GM12801 (cell line): ENCODE results near the gene PDCL2.

Source experiments
- TF ChIP-seq, protein P1 (sequence below): IDR thresholded peaks from one replicate; pipeline ENCODE4 v1.5.1; 2011; ENCODE audit warnings: control low read depth; ENCODE audit not compliant: insufficient read length; ENCODE audit errors: extremely low read depth

Gene PDCL2, protein sequence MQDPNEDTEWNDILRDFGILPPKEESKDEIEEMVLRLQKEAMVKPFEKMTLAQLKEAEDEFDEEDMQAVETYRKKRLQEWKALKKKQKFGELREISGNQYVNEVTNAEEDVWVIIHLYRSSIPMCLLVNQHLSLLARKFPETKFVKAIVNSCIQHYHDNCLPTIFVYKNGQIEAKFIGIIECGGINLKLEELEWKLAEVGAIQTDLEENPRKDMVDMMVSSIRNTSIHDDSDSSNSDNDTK

DNA sequence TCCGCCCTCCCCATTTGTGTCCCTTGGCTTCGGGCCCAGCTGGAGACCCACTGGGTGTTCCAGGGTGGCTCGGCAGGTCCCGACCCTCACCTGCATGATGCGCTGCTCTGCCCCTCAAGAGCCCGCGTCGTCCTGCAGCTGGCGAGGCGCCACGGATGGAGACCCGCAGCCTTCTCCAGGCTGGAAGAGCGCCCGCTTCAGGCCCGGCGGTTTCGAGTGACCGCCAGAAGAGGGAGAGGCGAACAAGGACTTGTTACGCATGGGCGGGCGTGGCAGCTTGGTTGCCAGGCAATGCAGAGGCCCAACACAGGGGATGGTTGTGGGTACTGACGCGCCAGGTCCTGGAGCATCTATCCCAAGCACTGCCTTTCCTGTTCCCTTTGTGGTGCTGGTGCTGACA, at the start of gene PDCL2:
TSS of gene PDCL2 (minus strand) at position 232 of the 400 bp plus-strand sequence. CDS start at position 96, 136 bp downstream.
- TF ChIP-seq, protein P1, sequence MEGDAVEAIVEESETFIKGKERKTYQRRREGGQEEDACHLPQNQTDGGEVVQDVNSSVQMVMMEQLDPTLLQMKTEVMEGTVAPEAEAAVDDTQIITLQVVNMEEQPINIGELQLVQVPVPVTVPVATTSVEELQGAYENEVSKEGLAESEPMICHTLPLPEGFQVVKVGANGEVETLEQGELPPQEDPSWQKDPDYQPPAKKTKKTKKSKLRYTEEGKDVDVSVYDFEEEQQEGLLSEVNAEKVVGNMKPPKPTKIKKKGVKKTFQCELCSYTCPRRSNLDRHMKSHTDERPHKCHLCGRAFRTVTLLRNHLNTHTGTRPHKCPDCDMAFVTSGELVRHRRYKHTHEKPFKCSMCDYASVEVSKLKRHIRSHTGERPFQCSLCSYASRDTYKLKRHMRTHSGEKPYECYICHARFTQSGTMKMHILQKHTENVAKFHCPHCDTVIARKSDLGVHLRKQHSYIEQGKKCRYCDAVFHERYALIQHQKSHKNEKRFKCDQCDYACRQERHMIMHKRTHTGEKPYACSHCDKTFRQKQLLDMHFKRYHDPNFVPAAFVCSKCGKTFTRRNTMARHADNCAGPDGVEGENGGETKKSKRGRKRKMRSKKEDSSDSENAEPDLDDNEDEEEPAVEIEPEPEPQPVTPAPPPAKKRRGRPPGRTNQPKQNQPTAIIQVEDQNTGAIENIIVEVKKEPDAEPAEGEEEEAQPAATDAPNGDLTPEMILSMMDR, result no peak

DNA sequence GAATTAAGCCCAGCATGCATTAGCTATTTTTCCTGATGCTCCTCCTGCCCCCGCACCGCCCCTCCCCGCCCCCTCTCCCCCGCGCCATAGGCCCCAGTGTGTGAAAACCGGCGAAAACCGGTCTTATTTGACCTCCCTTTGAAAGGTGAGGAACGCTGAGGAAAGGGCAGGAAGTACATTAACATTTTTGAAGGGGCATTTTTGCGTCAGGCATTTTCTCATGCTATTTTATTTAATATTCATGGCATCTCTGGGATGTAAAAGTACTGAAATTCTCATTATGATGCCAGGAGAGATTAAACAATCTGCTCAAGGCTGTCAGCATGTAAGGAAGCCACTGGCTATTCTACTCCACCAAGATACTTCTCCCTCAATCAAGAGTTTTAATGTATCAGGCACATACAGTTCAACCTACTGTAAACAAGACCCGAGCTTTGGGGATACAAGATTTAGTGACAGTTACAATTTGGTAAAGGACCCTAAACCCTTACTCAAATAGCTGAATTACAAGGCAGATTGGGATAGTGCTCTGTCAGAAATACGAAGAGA, 45.3 kb upstream of the PDCL2 start:
- TF ChIP-seq, protein P1, result no peak

DNA sequence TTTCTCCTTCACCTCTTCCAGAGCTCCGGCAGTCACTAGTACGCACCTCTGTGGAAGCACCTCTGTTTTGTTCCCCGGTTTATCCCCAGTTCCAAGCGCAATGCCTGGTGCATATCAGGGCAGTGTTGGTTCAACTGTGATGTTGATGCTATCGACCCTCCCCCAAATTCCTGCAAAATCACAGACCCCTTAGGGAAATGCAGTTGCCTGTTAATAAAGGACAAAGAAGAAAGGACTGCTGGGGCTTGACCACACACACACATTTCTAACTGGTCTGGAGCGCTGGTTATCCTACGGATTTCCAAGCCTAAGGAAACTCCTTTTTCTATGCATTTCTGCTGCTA, 44.6 kb upstream of the PDCL2 start:
- TF ChIP-seq, protein P1, result no peak

DNA sequence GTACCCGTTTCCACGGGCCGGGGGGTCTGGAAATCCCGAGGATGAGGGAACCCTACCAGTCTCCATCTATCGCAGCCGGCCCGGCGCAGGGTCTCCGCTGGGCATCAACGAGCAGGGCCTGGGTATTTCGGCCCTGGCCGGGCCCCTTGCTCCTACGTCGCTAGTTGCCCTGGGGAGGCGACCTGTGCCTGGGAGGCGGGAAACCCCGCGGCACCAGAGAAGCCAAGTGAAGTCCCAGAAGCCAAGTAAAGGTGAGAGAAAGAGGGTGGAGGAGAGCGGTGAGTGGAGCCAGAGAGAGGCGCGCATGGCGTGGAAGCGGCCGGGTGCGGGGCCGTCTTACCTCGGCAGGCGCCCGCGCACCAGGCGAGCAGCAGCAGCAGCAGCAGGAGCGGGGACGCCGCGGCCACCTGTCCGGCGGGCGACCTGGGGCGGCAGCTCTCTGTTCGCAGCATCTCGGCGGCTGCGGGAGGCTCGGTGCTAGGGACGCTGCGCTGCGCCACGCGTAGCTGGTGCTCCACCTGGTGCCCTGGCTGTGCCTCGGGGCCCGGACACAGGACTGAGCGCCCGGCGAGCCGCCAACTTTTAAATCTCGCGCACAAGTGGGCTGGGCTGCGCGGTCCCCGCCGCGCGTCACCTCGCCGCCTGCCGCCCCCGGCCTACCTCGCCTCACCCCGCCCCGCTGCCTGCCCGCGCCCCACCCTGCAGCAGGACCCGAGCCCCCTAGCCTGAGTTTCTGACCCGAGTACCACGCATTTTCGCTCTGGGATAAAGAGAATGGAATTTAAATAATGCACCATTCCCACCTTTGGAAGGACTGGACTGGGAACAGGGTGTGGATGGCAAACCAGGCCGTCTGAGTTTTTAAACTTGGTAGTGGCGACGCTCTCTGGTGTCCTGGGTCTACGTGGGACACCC, 44.0 kb upstream of the PDCL2 start, which contains the start of gene NMU:
TSS of gene NMU (minus strand) at position 558 of the 915 bp plus-strand sequence. CDS start at position 452, 106 bp downstream.
- TF ChIP-seq, protein P1, result no peak

DNA sequence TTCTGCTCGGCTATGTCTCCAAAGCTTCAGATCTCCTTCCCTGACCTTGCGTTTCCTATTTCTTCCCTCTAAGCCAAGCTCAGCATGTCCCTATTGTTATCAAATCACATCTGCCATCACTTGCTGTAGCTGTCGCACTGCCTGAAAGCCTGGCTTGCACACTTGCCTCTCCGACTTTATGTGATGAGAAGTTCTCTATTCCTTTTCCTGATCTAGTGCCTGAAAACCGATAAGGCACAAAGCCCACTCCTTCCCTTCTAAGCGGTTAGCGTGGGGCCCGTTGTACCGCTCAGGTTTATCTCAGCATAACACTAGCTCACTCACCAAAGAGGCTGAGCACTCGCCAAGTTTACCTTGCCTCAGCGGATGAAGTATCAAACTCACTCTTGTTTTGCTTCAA, 43.2 kb upstream of the PDCL2 start:
- TF ChIP-seq, protein P1, result no peak

GRCh38 chr4:55634417-55635128, 42.5 kb upstream of the PDCL2 start:
- TF ChIP-seq, protein P1, result no peak

DNA sequence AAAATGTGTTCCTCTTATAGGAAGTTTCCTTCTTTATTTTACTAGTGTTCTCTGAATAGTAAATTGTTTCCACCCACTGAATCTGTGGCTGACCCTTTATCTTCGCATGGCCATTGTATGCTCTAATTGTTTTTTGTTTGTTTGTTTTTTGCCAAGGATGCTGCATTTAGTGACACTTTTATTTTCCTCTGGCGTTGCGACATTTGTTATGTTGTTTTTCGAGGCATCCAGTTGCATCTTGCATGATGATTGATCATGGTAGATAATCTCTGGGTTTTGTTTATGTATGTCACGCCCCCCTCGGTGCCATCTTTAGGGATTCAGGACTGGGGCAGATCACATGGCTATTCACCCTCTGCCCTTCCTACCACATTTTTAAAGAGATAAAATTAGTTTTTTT, 41.9 kb upstream of the PDCL2 start:
- TF ChIP-seq, protein P1, result no peak
